RPMI8226 (cell line): ENCODE results near the gene SOWAHA.
"Not testable (repeated sequence)": the region's sequence is repeated elsewhere in the genome, so short reads cannot be mapped to it uniquely, and the experiment has no call there.

ENCODE experiments used
- DNase-seq: peaks from one replicate; pipeline ENCODE4 v3.0.0-alpha.2; 2015

The SOWAHA gene

DNA sequence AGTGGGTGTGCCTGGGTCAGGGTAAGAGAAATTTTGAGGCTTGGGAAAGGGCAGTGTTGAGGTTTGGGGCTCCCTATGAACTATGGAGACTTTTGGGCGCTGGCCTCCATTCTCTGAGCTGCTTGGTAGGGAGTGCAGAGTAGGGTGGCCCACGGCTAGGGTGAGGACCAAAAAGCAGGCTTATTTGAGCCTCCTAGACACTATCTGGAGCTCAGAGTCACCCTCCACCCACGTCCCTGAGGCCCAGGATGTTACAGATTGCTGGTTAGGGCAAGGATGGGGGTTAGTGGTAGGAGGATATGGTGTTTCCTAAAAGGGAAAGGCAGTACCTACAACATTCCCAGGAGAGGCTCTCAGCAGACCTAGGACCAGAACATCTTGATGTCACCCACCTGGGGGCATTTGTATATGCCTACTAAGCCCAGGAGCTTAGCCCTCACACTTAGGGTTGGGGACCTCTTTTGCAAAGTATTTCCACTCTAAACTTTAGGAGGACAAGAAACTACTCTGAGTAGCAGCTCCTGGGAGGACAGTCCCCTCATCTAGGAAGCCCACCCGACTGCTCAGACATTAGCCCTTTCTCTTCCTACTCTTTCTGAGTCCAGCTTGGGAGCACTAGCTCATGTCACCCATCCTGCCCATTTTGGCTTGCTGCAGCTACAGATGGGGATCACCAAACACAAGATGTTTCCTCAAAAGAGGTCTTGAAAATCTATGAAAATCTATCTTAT is 15.0 kb downstream of the SOWAHA start:
- no peak for DNase-seq

DNA sequence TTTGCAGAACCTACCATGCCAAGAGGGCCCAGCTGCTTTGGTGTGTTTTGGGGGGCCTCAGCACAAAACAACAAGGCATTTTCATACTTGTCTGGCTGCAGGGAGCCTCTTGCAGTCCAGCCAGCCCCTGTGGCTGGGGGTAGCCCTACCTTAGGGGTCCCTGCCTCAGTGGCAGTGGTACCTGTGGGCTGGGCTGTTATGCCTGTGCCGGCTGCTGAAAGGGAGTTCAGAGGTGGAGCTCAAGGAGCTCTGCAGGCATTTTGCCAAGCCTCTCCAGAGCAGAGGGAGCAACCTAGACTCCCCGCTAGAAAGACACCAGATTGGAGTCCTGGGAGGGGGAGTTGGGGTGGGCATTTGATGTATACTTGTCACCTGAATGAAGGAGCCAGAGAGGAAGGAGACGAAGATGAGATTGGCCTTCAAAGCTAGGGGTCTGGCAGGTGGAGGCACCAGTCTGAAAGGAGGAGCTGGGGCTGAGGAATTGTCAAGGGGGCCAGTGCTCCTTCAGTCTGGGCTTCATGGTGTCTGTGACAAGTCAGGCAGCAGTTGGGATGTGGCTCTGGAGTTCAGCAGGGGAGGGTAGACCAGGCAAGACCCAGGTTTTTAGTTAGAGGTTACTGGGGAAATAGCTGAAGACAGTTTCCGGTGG is 15.9 kb downstream of the SOWAHA start:
- DNase-seq: no peak

DNA sequence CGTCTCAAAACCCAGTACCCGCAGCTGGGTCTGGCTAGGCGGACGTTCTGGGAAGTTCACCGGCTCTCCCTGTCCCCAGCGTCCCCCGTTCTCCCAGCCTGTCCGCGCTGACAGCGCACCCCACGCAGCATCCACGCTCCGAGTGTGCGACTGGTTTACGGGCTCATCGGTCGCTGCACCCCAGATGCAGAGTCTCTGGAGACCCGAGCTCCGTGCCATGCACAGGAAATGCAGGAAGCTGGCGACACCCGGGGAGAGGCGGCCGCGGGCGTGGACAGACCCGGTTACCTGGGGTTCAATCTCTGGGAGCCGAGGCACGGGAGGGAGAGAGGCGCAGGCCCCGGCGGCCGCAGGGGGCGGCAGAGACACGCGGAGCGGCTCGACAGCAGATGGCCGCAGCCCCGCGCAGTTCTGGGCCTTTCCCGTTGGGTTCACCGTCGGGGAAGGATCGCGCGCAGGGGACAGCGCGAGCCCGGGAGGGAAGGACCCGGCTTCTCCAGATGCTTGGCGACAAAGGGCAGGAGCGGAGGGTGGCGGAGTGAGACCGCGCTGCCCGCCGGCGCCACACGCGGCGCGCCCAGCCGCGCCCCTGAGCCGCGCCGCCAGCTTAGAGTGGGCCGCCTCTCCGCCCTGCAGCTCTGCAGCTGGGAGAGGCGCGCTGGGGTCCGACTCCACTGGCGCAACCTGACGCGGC is 16.8 kb downstream of the SOWAHA start:
- DNase-seq: peak; percentile 85

DNA sequence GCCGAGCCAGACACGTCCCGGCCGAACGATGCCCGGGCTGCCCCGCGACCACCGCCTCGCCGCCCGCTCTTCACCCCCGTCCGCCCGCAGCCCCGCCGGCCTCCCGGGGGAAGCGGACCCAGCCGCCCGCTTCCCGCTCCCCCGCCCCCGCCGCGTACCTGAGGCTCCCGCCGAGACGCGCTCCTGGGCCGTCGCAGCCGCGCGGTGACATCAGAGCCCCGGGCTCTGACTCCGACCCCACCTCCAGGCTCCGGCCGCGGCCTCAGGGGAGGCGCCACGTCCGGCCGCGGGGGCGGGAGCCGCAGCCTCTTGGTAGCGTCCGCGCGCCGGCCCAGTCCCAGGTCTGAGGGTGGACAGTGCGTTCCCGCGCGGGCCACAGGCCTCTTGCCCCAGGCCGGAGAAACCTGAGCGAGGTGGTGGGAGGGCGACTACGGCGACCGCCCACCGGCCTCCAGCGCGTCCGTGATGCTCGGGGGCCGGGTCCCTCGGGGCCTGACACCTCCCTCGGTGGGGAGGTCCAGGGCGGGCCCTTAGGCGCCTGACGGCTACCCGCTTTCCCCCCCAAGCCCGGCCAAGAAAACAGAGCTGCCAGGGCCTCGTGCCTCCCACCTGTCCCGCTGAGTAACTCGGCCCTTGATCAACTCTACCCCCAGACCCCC is 17.5 kb downstream of the SOWAHA start, which contains the start of gene SHROOM1:
TSS of gene SHROOM1 (minus strand) at position 212 of the 659 bp plus-strand sequence. CDS start 4,507 bp downstream, outside the sequence.
- peak; percentile 65 for DNase-seq

DNA sequence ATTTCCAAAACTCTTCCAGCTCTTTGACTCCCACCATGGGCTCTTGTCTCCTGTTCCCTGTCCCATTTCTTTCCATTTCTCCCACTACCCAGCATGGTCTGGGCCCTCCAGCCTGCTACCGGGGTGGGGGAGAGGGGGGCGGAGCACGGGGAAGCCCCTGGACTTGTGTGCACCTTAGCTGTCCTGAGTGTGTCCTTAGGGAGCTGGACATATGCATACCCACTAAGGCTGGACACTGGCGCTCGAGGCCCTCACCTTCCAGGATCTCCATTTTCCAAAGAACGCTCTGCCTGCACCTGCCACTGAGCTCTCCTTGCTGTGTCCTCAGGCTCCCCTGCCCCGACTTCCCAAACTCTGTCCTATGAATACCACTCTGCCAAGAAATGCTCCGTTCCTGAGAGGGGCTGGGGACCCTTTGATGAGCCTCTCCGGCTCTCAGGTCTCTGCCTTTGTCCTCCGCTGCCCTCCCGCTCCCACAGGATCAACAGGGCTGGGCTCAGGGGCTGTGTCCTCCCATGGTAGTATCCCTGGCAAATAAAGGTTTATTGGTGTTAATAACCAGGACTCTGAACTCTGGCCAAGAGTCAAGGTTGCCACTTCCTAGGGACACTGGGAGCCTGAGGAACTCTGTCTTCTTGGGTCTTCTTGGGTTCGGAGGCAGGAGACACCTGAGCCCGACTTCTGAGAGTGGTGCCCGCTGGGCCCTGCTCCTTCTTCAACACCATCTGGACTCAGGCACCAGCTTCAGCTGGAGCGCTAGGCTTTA is 18.2 kb downstream of the SOWAHA start:
- no peak for DNase-seq

DNA sequence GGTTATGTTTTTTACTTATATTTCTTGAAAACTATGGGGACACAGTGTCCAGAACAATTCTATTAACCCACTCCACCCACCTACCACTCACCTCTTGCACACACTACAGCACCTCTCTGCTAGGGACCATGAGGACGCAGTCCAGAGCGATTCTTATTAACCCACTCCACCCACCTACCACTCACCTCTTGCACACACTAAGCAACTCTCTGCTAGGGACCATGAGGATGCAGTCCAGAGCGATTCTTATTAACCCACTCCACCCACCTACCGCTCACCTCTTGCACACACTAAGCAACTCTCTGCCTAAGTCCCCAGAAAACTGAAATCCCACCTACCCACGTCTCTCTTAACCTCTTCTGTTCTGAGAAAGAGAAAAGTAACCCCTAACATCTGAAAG is 19.5 kb downstream of the SOWAHA start:
- no peak for DNase-seq

DNA sequence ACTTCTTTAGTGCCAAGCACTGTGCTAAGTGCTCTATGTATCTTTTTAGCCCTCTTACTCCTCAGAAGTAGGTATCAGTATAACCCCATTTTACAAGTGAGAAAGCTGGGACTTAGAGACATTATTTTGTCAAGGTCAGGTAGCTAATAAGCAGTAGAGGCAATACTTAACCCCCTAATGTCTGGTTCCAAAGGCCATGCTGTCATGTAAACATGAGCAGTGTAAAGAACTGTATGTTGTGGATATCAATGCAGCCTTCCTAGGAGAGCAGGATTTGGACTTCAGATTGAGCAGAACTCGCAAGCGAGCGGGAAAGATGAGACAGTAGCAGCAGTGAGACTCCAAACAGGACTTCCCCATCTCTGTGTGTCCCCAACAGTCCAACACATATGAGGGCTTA is 21.0 kb downstream of the SOWAHA start:
- no peak for DNase-seq

GRCh38 chr5:132836852-132837251 is 23.8 kb downstream of the SOWAHA start:
- DNase-seq: no peak

GRCh38 chr5:132837868-132838267 is 24.8 kb downstream of the SOWAHA start:
- no peak for DNase-seq

- no peak for DNase-seq
Measured at GRCh38 chr5:132838516-132839282, 25.6 kb downstream of the SOWAHA start.

DNA sequence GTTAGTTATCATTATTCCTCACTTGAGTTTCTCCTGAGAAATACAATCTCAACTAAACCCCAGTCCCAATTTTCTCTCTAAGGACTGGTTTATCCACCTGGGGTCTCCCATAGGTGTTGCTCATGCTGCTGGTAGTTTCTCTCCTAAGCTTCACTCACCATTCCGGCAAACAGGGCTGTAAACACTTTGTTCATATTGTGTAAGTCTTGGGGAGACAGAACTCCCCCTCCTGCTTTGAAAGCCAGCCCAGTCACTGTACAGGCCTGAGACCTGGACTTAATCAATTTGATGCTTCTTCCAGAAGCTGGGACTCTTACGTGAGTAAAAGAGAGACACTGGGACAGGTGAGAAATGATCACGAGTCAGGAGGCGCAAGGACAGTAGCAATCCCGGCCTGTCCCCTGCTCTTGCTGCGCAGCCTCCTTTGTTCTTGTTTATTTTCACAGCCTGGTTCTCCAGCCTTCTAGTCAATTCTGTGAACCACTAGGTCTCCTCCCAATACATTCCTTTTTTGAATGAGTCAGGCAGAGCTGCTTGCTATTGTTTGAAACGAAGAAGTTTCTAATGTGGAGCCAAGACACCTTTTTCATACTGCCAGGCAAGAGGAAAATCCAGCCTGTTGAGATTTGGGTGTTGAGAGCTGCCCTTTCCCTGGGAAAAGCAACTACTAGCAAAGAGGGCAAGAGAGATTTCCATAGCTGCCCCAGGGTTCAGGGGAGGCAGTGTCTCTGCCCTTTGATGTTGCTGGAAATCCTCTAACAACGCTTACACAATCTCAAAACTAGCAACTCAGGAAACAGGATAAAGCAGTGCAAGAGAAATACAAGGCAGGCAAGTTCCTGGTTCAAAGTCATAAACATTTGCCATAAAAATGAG is 26.6 kb downstream of the SOWAHA start:
- no peak for DNase-seq

GRCh38 chr5:132840313-132840712 is 27.2 kb downstream of the SOWAHA start:
- no peak for DNase-seq

- DNase-seq: no peak
Measured at GRCh38 chr5:132840896-132841295, 27.8 kb downstream of the SOWAHA start.

- no peak for DNase-seq
Measured at GRCh38 chr5:132841305-132841704, 28.2 kb downstream of the SOWAHA start.

DNA sequence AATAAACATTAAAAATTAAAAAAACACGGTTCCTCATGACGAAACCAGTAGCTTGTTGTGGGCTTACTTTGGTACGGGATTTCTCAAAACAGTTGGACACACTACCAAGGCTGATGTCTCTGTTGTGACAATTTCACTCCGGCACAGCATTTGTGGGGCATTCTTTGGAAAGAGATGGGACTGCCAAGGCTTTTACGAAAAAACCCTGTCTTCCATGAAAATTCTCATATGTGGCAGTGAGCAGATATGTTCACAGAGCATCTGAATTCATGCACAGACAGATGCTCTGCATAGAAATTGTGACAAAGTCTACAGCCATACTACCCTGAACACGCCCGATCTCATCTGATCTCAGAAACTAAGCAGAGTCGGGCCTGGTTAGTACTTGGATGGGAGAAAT is 35.2 kb downstream of the SOWAHA start:
- DNase-seq: no peak

- DNase-seq: no peak
Measured at GRCh38 chr5:132849347-132849746, 36.2 kb downstream of the SOWAHA start.

GRCh38 chr5:132850066-132850465 is 37.0 kb downstream of the SOWAHA start:
- DNase-seq: no peak

GRCh38 chr5:132853323-132853722 is 40.2 kb downstream of the SOWAHA start:
- DNase-seq: no peak

DNA sequence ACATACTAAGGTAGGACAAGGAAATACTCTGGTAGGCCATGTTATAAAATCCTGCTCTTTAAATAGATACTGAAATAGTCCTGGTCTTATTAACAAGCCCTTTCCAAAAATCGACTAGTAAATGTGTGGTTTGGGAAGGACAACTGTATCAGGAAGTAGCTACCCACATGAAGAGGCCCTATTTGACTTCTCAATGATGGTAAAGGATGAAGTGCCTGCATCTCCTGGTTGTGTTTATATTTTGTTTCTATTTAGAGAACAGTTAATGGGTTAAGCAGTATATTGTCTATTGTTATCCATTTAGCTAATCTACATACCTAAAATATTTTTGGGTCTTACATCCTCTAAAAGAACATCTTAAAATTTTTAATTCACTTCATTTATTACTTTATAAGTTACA is 40.7 kb downstream of the SOWAHA start:
- DNase-seq: no peak

GRCh38 chr5:132854301-132854700 is 41.2 kb downstream of the SOWAHA start:
- no peak for DNase-seq

DNA sequence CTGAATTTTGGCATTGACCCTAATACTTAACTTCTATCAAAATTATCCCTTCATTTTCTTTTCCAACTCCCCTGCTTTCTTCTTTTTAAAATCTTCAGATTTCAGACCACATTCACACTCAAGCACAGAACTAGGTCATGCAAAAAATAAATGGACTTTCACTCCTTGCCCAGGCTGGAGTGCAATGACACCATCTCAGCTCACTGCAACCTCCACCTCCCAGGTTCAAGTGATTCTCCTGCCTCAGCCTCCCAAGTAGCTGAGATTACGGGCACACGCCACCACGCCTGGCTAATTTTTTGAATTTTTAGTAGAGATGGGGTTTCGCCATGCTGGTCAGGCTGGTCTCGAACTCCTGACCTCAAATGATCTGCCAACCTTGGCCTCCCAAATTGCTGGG is 41.9 kb downstream of the SOWAHA start:
- DNase-seq: not testable (repeated sequence)
